GM12891 (cell line): Measurements from ENCODE around the gene SUPT4H1.

Experiments used
- POLR2A ChIP-seq: IDR thresholded peaks from 2 replicates; pipeline ENCODE4 v1.6.1; 2011; ENCODE audit warnings: low read depth, low read length, control low read depth
- POLR2AphosphoS5 ChIP-seq: IDR thresholded peaks from 2 replicates; pipeline ENCODE4 v1.6.1; 2011; ENCODE audit warnings: low read depth, low read length, control low read depth
- TAF1 ChIP-seq: IDR thresholded peaks from 2 replicates; pipeline ENCODE4 v1.6.1; 2011; ENCODE audit warnings: low read depth, low read length, control low read depth

DNA sequence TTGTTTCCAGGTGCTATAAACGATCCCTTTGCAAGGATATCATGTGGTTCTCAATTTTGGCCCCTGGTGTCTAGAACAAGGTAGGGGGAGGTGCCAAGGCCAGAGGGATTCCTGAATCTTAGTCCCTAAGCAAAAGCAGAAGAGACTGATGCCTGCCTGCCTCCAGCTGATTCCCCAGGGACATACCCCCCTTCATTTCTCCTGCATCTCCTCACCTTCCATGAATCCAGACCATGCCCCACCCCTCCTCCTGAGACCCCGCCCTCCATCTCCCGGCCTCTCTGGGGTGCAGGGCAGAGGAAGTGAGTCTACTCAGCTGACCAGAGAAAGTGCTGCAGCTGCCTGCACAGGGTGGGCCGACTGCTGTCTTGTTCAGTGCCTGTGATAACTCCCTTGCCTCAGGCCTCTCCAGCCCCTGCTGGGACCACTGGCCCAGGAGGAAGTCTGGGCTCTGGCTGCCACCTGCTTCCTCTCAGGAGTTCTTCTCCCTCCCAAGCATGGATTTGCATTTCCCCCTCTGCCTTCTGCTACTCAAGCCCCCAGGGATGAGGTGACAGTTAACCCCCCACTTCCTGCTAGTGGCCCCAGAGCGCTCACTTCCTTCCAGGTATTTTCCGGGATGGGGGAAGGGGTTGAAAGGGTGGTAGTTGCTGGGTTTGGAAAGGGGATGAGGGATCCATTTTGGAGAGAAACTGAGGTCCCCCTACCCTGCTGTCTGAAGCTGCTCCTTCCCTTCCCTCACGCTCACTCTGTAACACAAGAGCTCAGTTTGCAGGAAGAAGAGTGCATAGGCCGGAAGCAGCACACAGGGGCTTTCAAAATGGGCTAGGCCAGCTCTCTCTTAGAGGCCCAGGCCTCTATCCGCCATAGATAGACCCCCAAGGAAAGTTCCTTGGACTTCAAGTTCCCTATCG is 12.9 kb downstream of the SUPT4H1 start:
- peak; percentile 97 for TF ChIP-seq POLR2A
- TF ChIP-seq POLR2AphosphoS5 = peak; percentile 98
- TF ChIP-seq TAF1 = peak; percentile 96
